Measurements from ENCODE around the gene RPL18. TPM values are rescaled to one million over a fixed set of nuclear protein-coding genes. Genes with fewer than 3 reads are reported as not detected.
A peak's percentile ranks its signal among the peaks of the same experiment; 100 is the strongest.

Gene RPL18
- total and polyA plus RNA-seq, 4 experiments from 2014 or later: 2,084 to 2,448 (median 2,268) TPM

DNA sequence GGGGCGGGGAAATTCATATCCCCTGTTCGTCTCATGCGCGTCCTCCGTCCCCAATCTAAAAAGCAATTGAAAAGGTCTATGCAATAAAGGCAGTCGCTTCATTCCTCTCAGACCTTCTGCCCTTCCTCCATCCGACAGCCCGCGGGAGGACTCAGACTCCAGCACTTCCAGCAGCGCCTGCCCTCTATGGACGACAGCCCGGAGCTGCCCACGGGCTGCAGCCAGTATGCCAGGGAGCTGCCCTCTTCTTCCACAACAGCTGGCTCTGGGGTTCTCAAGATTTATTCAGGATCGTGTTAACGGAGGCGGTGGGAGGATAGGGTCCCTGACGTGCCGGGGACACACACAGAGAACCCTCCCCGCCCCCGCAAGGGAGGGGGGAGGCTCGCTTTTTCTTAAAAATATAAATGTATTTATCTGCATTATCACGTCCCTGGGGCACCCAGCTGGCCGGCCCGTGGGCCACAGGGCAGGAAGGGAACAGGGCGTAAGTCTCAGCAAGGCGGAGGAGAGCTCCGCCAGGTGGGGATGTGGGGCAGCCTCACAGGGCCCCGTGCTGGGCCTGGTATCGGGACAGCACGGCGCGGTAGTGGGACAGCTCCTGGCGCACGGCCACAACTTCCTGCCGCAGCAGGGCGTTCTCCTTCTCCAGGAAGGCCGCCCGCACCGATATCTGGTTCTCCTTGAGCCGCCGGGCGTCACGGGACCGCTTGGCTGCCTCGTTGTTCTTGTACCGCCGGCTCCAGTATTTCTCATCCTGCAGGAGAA is 11.5 kb upstream of the RPL18 start:
- Histone ChIP-seq H3K9me3 (ENCODE audit: control insufficient read depth in 1 of 2, low read length in 2 of 2) (no peaks in the 10 kb centered on the region), H3K4me1 (ENCODE audit: insufficient read depth, low read length) (peaks cover 28% of the 10 kb centered on the region), H3K27me3 (ENCODE audit: insufficient read depth, low read length) (no peaks in the 10 kb centered on the region), H3K4me3 (ENCODE audit: low read length in 2 of 2) (no peak overlapping the region), H3K36me3 (ENCODE audit: insufficient read depth, low read length) (peaks cover 35% of the 10 kb centered on the region), H3K27ac (ENCODE audit: low read depth, low read length) (no peak overlapping the region)
- DNase-seq: peak in 1 of 5 donors; percentile 5
- ChIA-PET POLR2A (ENCODE audit: partially characterized antibody) (interaction anchor here (1.4 to 6.4 kb wide), 8 partner anchors 7 to 91 kb away, joined by 4 to 76 read pairs (median 6); partner anchors contain the start of genes CA11, DBP, RPL18 and SPHK2), CTCF (ENCODE audit: partially characterized antibody) (interaction anchor here (1.2 kb wide), 1 partner anchor 12 kb away, joined by 3 read pairs; the partner anchor contains the start of genes RPL18 and SPHK2)
- H3K27ac Mint-ChIP-seq: peak overlapping the region in 3 of 7 donors; percentile 12 to 72 (median 59)
- intact Hi-C loops (cut with micrococcal nuclease): no loop called here
- H3K36me3 Mint-ChIP-seq: peaks cover 14 to 45% of the 10 kb centered on the region in 2 donors
- H3K27me3 Mint-ChIP-seq: no peaks in the 10 kb centered on the region
- H3K4me3 Mint-ChIP-seq: no peak overlapping the region
- H3K4me1 Mint-ChIP-seq: peaks cover 4 to 45% (median 18%) of the 10 kb centered on the region in 4 donors
- no peaks in the 10 kb centered on the region for H3K9me3 Mint-ChIP-seq

DNA sequence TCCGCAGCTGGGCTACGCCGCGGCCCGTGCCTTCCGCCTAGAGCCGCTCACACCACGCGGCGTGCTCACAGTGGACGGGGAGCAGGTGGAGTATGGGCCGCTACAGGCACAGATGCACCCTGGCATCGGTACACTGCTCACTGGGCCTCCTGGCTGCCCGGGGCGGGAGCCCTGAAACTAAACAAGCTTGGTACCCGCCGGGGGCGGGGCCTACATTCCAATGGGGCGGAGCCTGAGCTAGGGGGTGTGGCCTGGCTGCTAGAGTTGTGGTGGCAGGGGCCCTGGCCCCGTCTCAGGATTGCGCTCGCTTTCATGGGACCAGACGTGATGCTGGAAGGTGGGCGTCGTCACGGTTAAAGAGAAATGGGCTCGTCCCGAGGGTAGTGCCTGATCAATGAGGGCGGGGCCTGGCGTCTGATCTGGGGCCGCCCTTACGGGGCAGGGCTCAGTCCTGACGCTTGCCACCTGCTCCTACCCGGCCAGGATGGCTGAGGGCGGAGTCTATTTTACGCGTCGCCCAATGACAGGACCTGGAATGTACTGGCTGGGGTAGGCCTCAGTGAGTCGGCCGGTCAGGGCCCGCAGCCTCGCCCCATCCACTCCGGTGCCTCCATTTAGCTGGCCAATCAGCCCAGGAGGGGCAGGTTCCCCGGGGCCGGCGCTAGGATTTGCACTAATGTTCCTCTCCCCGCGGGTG is 10.8 kb upstream of the RPL18 start:
- Histone ChIP-seq H3K9me3 (ENCODE audit: control insufficient read depth in 1 of 2, low read length in 2 of 2) (no peaks in the 10 kb centered on the region), H3K4me1 (ENCODE audit: insufficient read depth, low read length) (peaks cover 23% of the 10 kb centered on the region), H3K4me3 (ENCODE audit: low read length in 2 of 2) (no peak overlapping the region), H3K27ac (ENCODE audit: low read depth, low read length) (no peak overlapping the region), H3K36me3 (ENCODE audit: insufficient read depth, low read length) (peaks cover 35% of the 10 kb centered on the region), H3K27me3 (ENCODE audit: insufficient read depth, low read length) (no peaks in the 10 kb centered on the region)
- H3K4me3 Mint-ChIP-seq: no peak overlapping the region
- intact Hi-C loops (cut with micrococcal nuclease): no loop called here
- peaks cover 14 to 42% of the 10 kb centered on the region in 2 donors for H3K36me3 Mint-ChIP-seq
- DNase-seq: no peak
- ChIA-PET POLR2A (ENCODE audit: partially characterized antibody) (interaction anchor here (1.1 to 6.4 kb wide), 5 partner anchors 7 to 15 kb away, joined by 4 to 76 read pairs (median 29); partner anchors contain the start of genes CA11, DBP, FAM83E and RPL18), CTCF (ENCODE audit: partially characterized antibody) (no interaction called here)
- H3K9me3 Mint-ChIP-seq: no peaks in the 10 kb centered on the region
- peaks cover 8 to 44% (median 21%) of the 10 kb centered on the region in 4 donors for H3K4me1 Mint-ChIP-seq
- no peaks in the 10 kb centered on the region for H3K27me3 Mint-ChIP-seq
- H3K27ac Mint-ChIP-seq: peak overlapping the region in 1 of 7 donors; percentile 59

DNA sequence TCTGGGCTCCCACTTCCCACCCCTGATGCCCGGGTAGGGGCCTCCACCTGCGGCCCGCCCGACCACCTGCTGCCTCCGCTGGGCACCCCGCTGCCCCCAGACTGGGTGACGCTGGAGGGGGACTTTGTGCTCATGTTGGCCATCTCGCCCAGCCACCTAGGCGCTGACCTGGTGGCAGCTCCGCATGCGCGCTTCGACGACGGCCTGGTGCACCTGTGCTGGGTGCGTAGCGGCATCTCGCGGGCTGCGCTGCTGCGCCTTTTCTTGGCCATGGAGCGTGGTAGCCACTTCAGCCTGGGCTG is 10.3 kb upstream of the RPL18 start:
- Histone ChIP-seq H3K4me3 (ENCODE audit: low read length in 2 of 2) (no peak overlapping the region), H3K9me3 (ENCODE audit: control insufficient read depth in 1 of 2, low read length in 2 of 2) (no peaks in the 10 kb centered on the region), H3K36me3 (ENCODE audit: insufficient read depth, low read length) (peaks cover 35% of the 10 kb centered on the region), H3K4me1 (ENCODE audit: insufficient read depth, low read length) (peaks cover 24% of the 10 kb centered on the region), H3K27me3 (ENCODE audit: insufficient read depth, low read length) (no peaks in the 10 kb centered on the region), H3K27ac (ENCODE audit: low read depth, low read length) (no peak overlapping the region)
- no peaks in the 10 kb centered on the region for H3K27me3 Mint-ChIP-seq
- ChIA-PET POLR2A (ENCODE audit: partially characterized antibody) (interaction anchor here (1.1 to 6.4 kb wide), 4 partner anchors 8 to 15 kb away, joined by 4 to 76 read pairs (median 30); partner anchors contain the start of genes CA11, DBP, FAM83E and RPL18), CTCF (ENCODE audit: partially characterized antibody) (no interaction called here)
- H3K27ac Mint-ChIP-seq: no peak overlapping the region
- intact Hi-C loops (cut with micrococcal nuclease): no loop called here
- no peaks in the 10 kb centered on the region for H3K9me3 Mint-ChIP-seq
- H3K36me3 Mint-ChIP-seq: peaks cover 14 to 38% of the 10 kb centered on the region in 2 donors
- H3K4me1 Mint-ChIP-seq: peaks cover 8 to 40% (median 22%) of the 10 kb centered on the region in 4 donors
- no peak overlapping the region for H3K4me3 Mint-ChIP-seq
- DNase-seq: peak in 1 of 5 donors; percentile 5

DNA sequence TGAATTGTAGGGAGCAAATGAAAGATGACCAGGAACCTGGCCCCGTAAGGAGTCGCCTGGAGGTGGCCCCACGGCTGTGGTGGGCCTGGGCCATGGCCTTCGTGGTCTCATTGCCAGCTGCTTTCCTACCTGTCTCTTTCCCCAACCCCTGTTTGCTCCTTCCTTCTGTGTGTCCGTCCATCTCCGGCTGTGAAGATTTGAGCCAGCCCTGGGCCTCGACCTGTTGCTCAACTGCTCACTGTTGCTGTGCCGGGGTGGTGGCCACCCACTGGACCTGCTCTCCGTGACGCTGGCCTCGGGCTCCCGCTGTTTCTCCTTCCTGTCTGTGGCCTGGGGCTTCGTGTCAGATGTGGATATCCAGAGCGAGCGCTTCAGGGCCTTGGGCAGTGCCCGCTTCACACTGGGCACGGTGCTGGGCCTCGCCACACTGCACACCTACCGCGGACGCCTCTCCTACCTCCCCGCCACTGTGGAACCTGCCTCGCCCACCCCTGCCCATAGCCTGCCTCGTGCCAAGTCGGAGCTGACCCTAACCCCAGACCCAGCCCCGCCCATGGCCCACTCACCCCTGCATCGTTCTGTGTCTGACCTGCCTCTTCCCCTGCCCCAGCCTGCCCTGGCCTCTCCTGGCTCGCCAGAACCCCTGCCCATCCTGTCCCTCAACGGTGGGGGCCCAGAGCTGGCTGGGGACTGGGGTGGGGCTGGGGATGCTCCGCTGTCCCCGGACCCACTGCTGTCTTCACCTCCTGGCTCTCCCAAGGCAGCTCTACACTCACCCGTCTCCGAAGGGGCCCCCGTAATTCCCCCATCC is 9.7 kb upstream of the RPL18 start:
- intact Hi-C loops (cut with micrococcal nuclease): no loop called here
- no peaks in the 10 kb centered on the region for H3K9me3 Mint-ChIP-seq
- DNase-seq: no peak
- peak overlapping the region in 2 of 7 donors; percentile 57 to 62 for H3K27ac Mint-ChIP-seq
- H3K36me3 Mint-ChIP-seq: peaks cover 14 to 39% of the 10 kb centered on the region in 2 donors
- no peaks in the 10 kb centered on the region for H3K9me3 ChIP-seq (ENCODE audit: control insufficient read depth in 1 of 2, low read length in 2 of 2)
- ChIA-PET CTCF (ENCODE audit: partially characterized antibody) (no interaction called here), POLR2A (ENCODE audit: partially characterized antibody) (interaction anchor here (0.9 to 6.4 kb wide), 7 partner anchors 8 to 115 kb away, joined by 3 to 76 read pairs (median 13); partner anchors contain the start of genes CA11, DBP, FAM83E and RPL18)
- H3K4me1 ChIP-seq (ENCODE audit: insufficient read depth, low read length): peaks cover 21% of the 10 kb centered on the region
- H3K27ac ChIP-seq (ENCODE audit: low read depth, low read length): no peak overlapping the region
- H3K4me3 Mint-ChIP-seq: no peak overlapping the region
- H3K27me3 ChIP-seq (ENCODE audit: insufficient read depth, low read length): no peaks in the 10 kb centered on the region
- no peaks in the 10 kb centered on the region for H3K27me3 Mint-ChIP-seq
- H3K36me3 ChIP-seq (ENCODE audit: insufficient read depth, low read length): peaks cover 35% of the 10 kb centered on the region
- peaks cover 8 to 39% (median 24%) of the 10 kb centered on the region in 4 donors for H3K4me1 Mint-ChIP-seq
- H3K4me3 ChIP-seq (ENCODE audit: low read length in 2 of 2): no peak overlapping the region

- intact Hi-C loops (cut with micrococcal nuclease): no loop called here
- H3K27ac Mint-ChIP-seq: peak overlapping the region in 1 of 7 donors; percentile 42
Observed at GRCh38 chr19:48627865-48628314, 8.9 kb upstream of the RPL18 start.

GRCh38 chr19:48627201-48627864 is 8.4 kb upstream of the RPL18 start:
- Mint-ChIP-seq H3K36me3 (peaks cover 9 to 37% of the 10 kb centered on the region in 2 donors), H3K4me1 (peaks cover 13 to 34% (median 26%) of the 10 kb centered on the region in 4 donors), H3K27me3 (no peaks in the 10 kb centered on the region), H3K9me3 (no peaks in the 10 kb centered on the region), H3K27ac (peak overlapping the region in 3 of 7 donors; percentile 30 to 63 (median 42)), H3K4me3 (no peak overlapping the region)
- no peaks in the 10 kb centered on the region for H3K9me3 ChIP-seq (ENCODE audit: control insufficient read depth in 1 of 2, low read length in 2 of 2)
- ChIA-PET CTCF (ENCODE audit: partially characterized antibody) (interaction anchor here (1.4 kb wide), 1 partner anchor 10 kb away, joined by 4 read pairs; the partner anchor contains the start of gene DBP), POLR2A (ENCODE audit: partially characterized antibody) (interaction anchor here (0.7 to 5.2 kb wide), 6 partner anchors 8 to 113 kb away, joined by 3 to 32 read pairs (median 8); partner anchors contain the start of genes CA11, DBP, RPL18 and SPHK2)
- H3K4me1 ChIP-seq (ENCODE audit: insufficient read depth, low read length): peaks cover 16% of the 10 kb centered on the region
- H3K4me3 ChIP-seq (ENCODE audit: low read length in 2 of 2): no peak overlapping the region
- peaks cover 23% of the 10 kb centered on the region for H3K36me3 ChIP-seq (ENCODE audit: insufficient read depth, low read length)
- intact Hi-C loops (cut with micrococcal nuclease): no loop called here
- no peak overlapping the region for H3K27ac ChIP-seq (ENCODE audit: low read depth, low read length)
- no peaks in the 10 kb centered on the region for H3K27me3 ChIP-seq (ENCODE audit: insufficient read depth, low read length)
- peak in 1 of 5 donors; percentile 68 for DNase-seq

More at GRCh38 chr19:48627865-48628314, 8.9 kb upstream of the RPL18 start:
- peaks cover 13 to 37% (median 29%) of the 10 kb centered on the region in 4 donors for H3K4me1 Mint-ChIP-seq
- peaks cover 14 to 39% of the 10 kb centered on the region in 2 donors for H3K36me3 Mint-ChIP-seq
- ChIA-PET CTCF (ENCODE audit: partially characterized antibody) (interaction anchor here (1.4 kb wide), 1 partner anchor 9 kb away, joined by 4 read pairs; the partner anchor contains the start of gene DBP), POLR2A (ENCODE audit: partially characterized antibody) (interaction anchor here (0.9 to 5.2 kb wide), 5 partner anchors 8 to 114 kb away, joined by 3 to 32 read pairs (median 13); partner anchors contain the start of genes CA11, DBP, RPL18 and SPHK2)
- H3K9me3 Mint-ChIP-seq: no peaks in the 10 kb centered on the region
- Histone ChIP-seq H3K27me3 (ENCODE audit: insufficient read depth, low read length) (no peaks in the 10 kb centered on the region), H3K27ac (ENCODE audit: low read depth, low read length) (no peak overlapping the region), H3K4me1 (ENCODE audit: insufficient read depth, low read length) (peaks cover 21% of the 10 kb centered on the region), H3K36me3 (ENCODE audit: insufficient read depth, low read length) (peaks cover 28% of the 10 kb centered on the region), H3K9me3 (ENCODE audit: control insufficient read depth in 1 of 2, low read length in 2 of 2) (no peaks in the 10 kb centered on the region), H3K4me3 (ENCODE audit: low read length in 2 of 2) (no peak overlapping the region)
- no peak for DNase-seq
- H3K4me3 Mint-ChIP-seq: no peak overlapping the region
- no peaks in the 10 kb centered on the region for H3K27me3 Mint-ChIP-seq

All from CD4-positive, alpha-beta memory T cell (primary cell).